ENCODE results near the gene TES.

DNA sequence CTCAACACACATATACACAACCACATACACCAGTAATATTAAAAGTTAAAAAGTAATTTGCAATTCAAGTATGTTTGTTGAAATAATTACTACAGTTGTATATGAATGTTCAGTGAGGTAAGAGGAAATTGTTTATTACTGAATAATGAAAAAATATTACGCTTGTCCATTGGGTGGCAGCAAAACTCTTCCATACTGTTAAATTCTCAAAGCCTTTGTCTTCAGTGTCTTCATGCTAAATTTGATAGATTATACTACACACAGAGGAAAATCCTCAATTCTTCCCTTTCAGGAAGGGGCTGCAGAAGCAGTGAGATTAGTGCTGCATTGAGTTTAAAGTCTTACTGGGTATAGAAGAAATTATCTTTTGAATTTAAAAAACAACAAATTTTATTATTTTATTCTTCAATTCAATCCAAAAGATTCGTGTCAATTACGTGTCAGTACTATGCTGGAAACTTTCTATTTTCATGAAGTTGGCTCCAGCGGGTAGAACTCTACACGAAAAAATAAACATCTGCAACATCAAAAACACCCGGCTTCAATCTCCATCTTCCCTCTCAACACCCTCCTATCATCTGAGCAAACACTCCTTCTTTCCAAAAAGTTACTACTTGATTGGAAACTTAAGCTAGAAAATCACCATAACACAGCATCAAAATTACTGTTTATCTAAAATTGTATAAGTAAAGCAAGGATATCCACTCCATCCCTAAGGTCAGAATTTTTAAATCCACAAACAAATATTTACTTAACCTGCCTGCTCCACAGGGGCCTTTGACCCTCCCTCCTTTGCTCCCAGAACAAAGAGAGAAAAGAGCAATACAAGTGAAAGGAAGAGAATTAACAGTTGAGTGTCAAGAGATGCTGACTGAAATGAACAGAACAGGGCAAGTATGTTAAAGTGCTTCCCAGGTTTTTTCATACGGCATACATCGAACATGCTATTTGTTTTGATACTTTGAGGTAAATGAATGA, 37.0 kb upstream of the TES start:
- TF ChIP-seq, protein P1, sequence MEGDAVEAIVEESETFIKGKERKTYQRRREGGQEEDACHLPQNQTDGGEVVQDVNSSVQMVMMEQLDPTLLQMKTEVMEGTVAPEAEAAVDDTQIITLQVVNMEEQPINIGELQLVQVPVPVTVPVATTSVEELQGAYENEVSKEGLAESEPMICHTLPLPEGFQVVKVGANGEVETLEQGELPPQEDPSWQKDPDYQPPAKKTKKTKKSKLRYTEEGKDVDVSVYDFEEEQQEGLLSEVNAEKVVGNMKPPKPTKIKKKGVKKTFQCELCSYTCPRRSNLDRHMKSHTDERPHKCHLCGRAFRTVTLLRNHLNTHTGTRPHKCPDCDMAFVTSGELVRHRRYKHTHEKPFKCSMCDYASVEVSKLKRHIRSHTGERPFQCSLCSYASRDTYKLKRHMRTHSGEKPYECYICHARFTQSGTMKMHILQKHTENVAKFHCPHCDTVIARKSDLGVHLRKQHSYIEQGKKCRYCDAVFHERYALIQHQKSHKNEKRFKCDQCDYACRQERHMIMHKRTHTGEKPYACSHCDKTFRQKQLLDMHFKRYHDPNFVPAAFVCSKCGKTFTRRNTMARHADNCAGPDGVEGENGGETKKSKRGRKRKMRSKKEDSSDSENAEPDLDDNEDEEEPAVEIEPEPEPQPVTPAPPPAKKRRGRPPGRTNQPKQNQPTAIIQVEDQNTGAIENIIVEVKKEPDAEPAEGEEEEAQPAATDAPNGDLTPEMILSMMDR (IDR thresholded peaks at IDR 0.05), result peak; percentile 17 to 80 (median 57)
- no peak for TF ChIP-seq POLR2AphosphoS5 (IDR thresholded peaks at IDR 0.05)
